Measurements from ENCODE around the gene TCF4.

TCF4 gene

DNA sequence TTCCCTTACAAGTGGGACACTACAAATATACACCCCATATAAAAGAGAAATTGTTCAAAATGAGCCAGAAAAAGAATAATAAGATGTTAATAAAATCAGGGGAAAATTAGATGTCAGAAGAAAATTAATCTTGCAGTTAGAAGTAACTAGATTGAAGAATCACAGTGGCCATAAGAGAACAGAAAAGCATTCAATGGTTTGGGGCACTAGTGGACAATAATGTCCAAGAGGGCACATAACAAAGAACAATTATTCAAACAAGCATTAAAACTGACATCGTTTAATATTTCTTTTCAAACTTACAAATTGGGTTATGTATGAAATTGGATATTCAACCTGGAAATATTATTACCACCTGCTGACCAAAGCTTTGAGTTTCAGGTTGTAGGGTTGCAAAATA is 12.9 kb downstream of the TCF4 start:
- Histone ChIP-seq H3K36me3 (no peaks in the 10 kb centered on the region), H3K27ac (no peak overlapping the region), H3K4me3 (ENCODE audit: low read depth, low read length) (no peak overlapping the region), H3K9me3 (ENCODE audit: severe bottlenecking) (no peaks in the 10 kb centered on the region), H3K27me3 (ENCODE audit: insufficient read depth, low read depth, severe bottlenecking) (no peaks in the 10 kb centered on the region)
- DNase-seq, result no peak
- TF ChIP-seq, protein P1, sequence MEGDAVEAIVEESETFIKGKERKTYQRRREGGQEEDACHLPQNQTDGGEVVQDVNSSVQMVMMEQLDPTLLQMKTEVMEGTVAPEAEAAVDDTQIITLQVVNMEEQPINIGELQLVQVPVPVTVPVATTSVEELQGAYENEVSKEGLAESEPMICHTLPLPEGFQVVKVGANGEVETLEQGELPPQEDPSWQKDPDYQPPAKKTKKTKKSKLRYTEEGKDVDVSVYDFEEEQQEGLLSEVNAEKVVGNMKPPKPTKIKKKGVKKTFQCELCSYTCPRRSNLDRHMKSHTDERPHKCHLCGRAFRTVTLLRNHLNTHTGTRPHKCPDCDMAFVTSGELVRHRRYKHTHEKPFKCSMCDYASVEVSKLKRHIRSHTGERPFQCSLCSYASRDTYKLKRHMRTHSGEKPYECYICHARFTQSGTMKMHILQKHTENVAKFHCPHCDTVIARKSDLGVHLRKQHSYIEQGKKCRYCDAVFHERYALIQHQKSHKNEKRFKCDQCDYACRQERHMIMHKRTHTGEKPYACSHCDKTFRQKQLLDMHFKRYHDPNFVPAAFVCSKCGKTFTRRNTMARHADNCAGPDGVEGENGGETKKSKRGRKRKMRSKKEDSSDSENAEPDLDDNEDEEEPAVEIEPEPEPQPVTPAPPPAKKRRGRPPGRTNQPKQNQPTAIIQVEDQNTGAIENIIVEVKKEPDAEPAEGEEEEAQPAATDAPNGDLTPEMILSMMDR (IDR thresholded peaks at IDR 0.05; ENCODE audit: low read depth, low read length), result no peak

DNA sequence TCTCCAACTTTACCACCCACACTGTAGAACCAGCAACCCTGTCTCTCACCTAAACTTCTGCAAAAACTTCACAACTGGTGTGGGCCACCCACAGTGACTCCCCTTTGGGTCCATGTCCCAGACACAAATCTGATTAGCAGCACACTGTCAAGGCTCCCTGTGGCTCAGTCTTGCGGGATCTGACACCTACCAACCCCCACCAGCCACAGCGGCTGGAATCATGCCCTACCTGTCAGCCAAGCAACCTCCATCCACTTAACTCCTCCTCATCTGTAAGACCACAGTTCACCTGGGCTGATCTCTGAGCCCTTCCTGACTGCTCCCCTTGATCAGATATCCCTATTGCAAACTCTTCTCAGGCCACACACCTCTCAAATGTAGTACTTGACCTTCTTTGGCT is 14.6 kb downstream of the TCF4 start:
- no peak for DNase-seq
- H3K4me3 ChIP-seq (ENCODE audit: low read depth, low read length), result no peak overlapping the region
- H3K36me3 ChIP-seq, result no peaks in the 10 kb centered on the region
- H3K9me3 ChIP-seq (ENCODE audit: severe bottlenecking), result no peaks in the 10 kb centered on the region
- no peak overlapping the region for H3K27ac ChIP-seq
- TF ChIP-seq, protein P1 (IDR thresholded peaks at IDR 0.05; ENCODE audit: low read depth, low read length), result no peak
- H3K27me3 ChIP-seq (ENCODE audit: insufficient read depth, low read depth, severe bottlenecking), result no peaks in the 10 kb centered on the region

DNA sequence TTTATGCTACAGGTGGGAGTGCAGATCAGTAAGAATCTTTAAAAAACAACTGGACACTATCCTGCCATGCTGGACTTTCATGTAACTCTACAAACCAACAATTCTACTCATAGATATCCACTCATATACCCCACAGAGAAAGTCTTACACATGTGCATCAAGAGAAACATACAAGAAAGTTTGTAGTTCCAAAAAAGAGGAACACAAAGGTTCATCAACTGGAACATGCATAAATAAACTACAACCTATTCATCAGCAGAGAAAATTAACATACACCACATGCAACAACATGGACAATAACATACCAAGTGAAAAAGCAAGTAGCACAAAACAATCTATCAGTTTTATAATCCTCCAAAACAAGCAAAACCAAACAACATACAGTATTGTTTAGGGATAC is 17.0 kb downstream of the TCF4 start:
- no peak overlapping the region for H3K4me3 ChIP-seq (ENCODE audit: low read depth, low read length)
- TF ChIP-seq, protein P1 (IDR thresholded peaks at IDR 0.05; ENCODE audit: low read depth, low read length), result no peak
- no peaks in the 10 kb centered on the region for H3K27me3 ChIP-seq (ENCODE audit: insufficient read depth, low read depth, severe bottlenecking)
- no peak for DNase-seq
- H3K36me3 ChIP-seq, result no peaks in the 10 kb centered on the region
- no peak overlapping the region for H3K27ac ChIP-seq
- no peaks in the 10 kb centered on the region for H3K9me3 ChIP-seq (ENCODE audit: severe bottlenecking)

- Histone ChIP-seq H3K9me3 (ENCODE audit: severe bottlenecking) (no peaks in the 10 kb centered on the region), H3K4me3 (ENCODE audit: low read depth, low read length) (no peak overlapping the region), H3K27me3 (ENCODE audit: insufficient read depth, low read depth, severe bottlenecking) (no peaks in the 10 kb centered on the region), H3K36me3 (no peaks in the 10 kb centered on the region), H3K27ac (no peak overlapping the region)
- no peak for DNase-seq
- TF ChIP-seq, protein P1 (IDR thresholded peaks at IDR 0.05; ENCODE audit: low read depth, low read length), result no peak
Measured at GRCh38 chr18:55566456-55566935, 21.5 kb downstream of the TCF4 start.

GRCh38 chr18:55559739-55560138 is 28.3 kb downstream of the TCF4 start:
- Histone ChIP-seq H3K36me3 (no peaks in the 10 kb centered on the region), H3K27me3 (ENCODE audit: insufficient read depth, low read depth, severe bottlenecking) (no peaks in the 10 kb centered on the region), H3K4me3 (ENCODE audit: low read depth, low read length) (no peak overlapping the region), H3K27ac (no peak overlapping the region), H3K9me3 (ENCODE audit: severe bottlenecking) (no peaks in the 10 kb centered on the region)
- no peak for DNase-seq
- TF ChIP-seq, protein P1 (IDR thresholded peaks at IDR 0.05; ENCODE audit: low read depth, low read length), result no peak

GRCh38 chr18:55557211-55557610 is 30.8 kb downstream of the TCF4 start:
- Histone ChIP-seq H3K27ac (no peak overlapping the region), H3K4me3 (ENCODE audit: low read depth, low read length) (no peak overlapping the region), H3K27me3 (ENCODE audit: insufficient read depth, low read depth, severe bottlenecking) (no peaks in the 10 kb centered on the region), H3K36me3 (no peaks in the 10 kb centered on the region), H3K9me3 (ENCODE audit: severe bottlenecking) (no peaks in the 10 kb centered on the region)
- TF ChIP-seq, protein P1 (IDR thresholded peaks at IDR 0.05; ENCODE audit: low read depth, low read length), result no peak
- DNase-seq, result no peak
